HG03060 (cell line): ENCODE data around the gene HOXA11.

ENCODE experiments used
- ATAC-seq: cut with Tn5 transposase; IDR thresholded peaks from one replicate; pipeline ENCODE4 v1.9.1; 2021; ENCODE audit warnings: low read depth, moderate number of reproducible peaks; ENCODE audit not compliant: unreplicated experiment

Gene HOXA11

GRCh38 chr7:27148756-27149641 lies 36.0 kb downstream of the HOXA11 start:
- no peak for ATAC-seq

- ATAC-seq = no peak
Observed at GRCh38 chr7:27148031-27148755, 36.8 kb downstream of the HOXA11 start.

GRCh38 chr7:27147199-27148030 lies 37.6 kb downstream of the HOXA11 start, which contains the start of gene HOXA6:
HOXA6 (minus strand) TSS chr7:27147774; CDS start chr7:27147749, 25 bp downstream.
- ATAC-seq = no peak

- no peak for ATAC-seq
Observed at GRCh38 chr7:27146491-27147198, 38.4 kb downstream of the HOXA11 start.

- no peak for ATAC-seq
Observed at GRCh38 chr7:27145914-27146412, 39.1 kb downstream of the HOXA11 start.

- ATAC-seq = no peak
Observed at GRCh38 chr7:27145165-27145913, 39.7 kb downstream of the HOXA11 start.

- ATAC-seq = no peak
Observed at GRCh38 chr7:27144781-27145164, 40.3 kb downstream of the HOXA11 start.

- ATAC-seq = no peak
Observed at GRCh38 chr7:27143950-27144780, 40.9 kb downstream of the HOXA11 start.

- no peak for ATAC-seq
Observed at GRCh38 chr7:27143023-27143949, 41.7 kb downstream of the HOXA11 start, which contains the start of gene HOXA5. HOXA5 (minus strand) TSS chr7:27143681; CDS start chr7:27143607, 74 bp downstream.

- ATAC-seq = no peak
Observed at GRCh38 chr7:27142580-27143022, 42.4 kb downstream of the HOXA11 start.

- ATAC-seq = no peak
Observed at GRCh38 chr7:27141923-27142579, 43.0 kb downstream of the HOXA11 start.

- no peak for ATAC-seq
Observed at GRCh38 chr7:27141137-27141922, 43.7 kb downstream of the HOXA11 start.

- no peak for ATAC-seq
Observed at GRCh38 chr7:27140126-27140857, 44.7 kb downstream of the HOXA11 start.

- ATAC-seq = no peak
Observed at GRCh38 chr7:27139334-27140125, 45.5 kb downstream of the HOXA11 start.
